NCI-H128 (cell line): ENCODE results near the gene SLC1A1.
"Not testable (repeated sequence)": the region's sequence is repeated elsewhere in the genome, so short reads cannot be mapped to it uniquely, and the experiment has no call there.

Source experiments
- DNase-seq: peaks from one replicate; lab custom pipeline; 2025; ENCODE audit not compliant: unreplicated experiment; lab: John Stamatoyannopoulos, UW

SLC1A1 gene

GRCh38 chr9:4574657-4575243 lies 84.5 kb downstream of the SLC1A1 start:
- no peak for DNase-seq

- DNase-seq = no peak
Measured at GRCh38 chr9:4575997-4576396, 85.7 kb downstream of the SLC1A1 start.

GRCh38 chr9:4576448-4576847 lies 86.2 kb downstream of the SLC1A1 start:
- no peak for DNase-seq

GRCh38 chr9:4579001-4579400 lies 88.7 kb downstream of the SLC1A1 start:
- no peak for DNase-seq

- no peak for DNase-seq
Measured at GRCh38 chr9:4581035-4581760, 90.9 kb downstream of the SLC1A1 start.

GRCh38 chr9:4581861-4582565 lies 91.7 kb downstream of the SLC1A1 start:
- no peak for DNase-seq

GRCh38 chr9:4583001-4583400 lies 92.7 kb downstream of the SLC1A1 start:
- no peak for DNase-seq

GRCh38 chr9:4584636-4585035 lies 94.4 kb downstream of the SLC1A1 start:
- DNase-seq = no peak

- no peak for DNase-seq
Measured at GRCh38 chr9:4585135-4585534, 94.9 kb downstream of the SLC1A1 start.

- no peak for DNase-seq
Measured at GRCh38 chr9:4588721-4589120, 98.5 kb downstream of the SLC1A1 start.

GRCh38 chr9:4590430-4591122 lies 100.3 kb downstream of the SLC1A1 start:
- no peak for DNase-seq

- DNase-seq = no peak
Measured at GRCh38 chr9:4591123-4591500, 100.8 kb downstream of the SLC1A1 start.

GRCh38 chr9:4592295-4592694 lies 102.0 kb downstream of the SLC1A1 start:
- DNase-seq = no peak

- DNase-seq = no peak
Measured at GRCh38 chr9:4592886-4593285, 102.6 kb downstream of the SLC1A1 start.

GRCh38 chr9:4594545-4594944 lies 104.3 kb downstream of the SLC1A1 start:
- DNase-seq = no peak

GRCh38 chr9:4594994-4595393 lies 104.7 kb downstream of the SLC1A1 start:
- no peak for DNase-seq

GRCh38 chr9:4596165-4596922 lies 106.1 kb downstream of the SLC1A1 start:
- DNase-seq = no peak

GRCh38 chr9:4600368-4600767 lies 110.1 kb downstream of the SLC1A1 start:
- no peak for DNase-seq

- no peak for DNase-seq
Measured at GRCh38 chr9:4603830-4604229, 113.6 kb downstream of the SLC1A1 start.

- peak; percentile 76 for DNase-seq
Measured at GRCh38 chr9:4604678-4605095, 114.4 kb downstream of the SLC1A1 start.

- not testable (repeated sequence) for DNase-seq
Measured at GRCh38 chr9:4606033-4606432, 115.8 kb downstream of the SLC1A1 start.
